Measurements from ENCODE around the gene MSMP. TPM values are rescaled to one million over a fixed set of nuclear protein-coding genes. Genes with fewer than 3 reads are reported as not detected.

The MSMP gene
- total and polyA plus RNA-seq, 9 of the 15 experiments (the other 6 are each of a cell fraction or from before 2014, with no cell fraction given): 0.60 TPM; not detected in 8

GRCh38 chr9:35756275-35757225 is 2.5 kb upstream of the MSMP start (continued):
- TF ChIP-seq XRCC5 (IDR thresholded peaks at IDR 0.05; ENCODE audit: low read depth, low read length) (0 out of 2 replicates have a peak, but pooled peaks have one; percentile 53), ZBTB5 (IDR thresholded peaks at IDR 0.05) (no peak), BMI1 (IDR thresholded peaks at IDR 0.05; ENCODE audit: low read length) (no peak), CBX3 (IDR thresholded peaks at IDR 0.05; ENCODE audit: borderline replicate concordance in 1 of 2, low read length in 2 of 2) (no peak), ZBED1 (IDR thresholded peaks at IDR 0.05) (no peak), MYC (IDR thresholded peaks at IDR 0.05; ENCODE audit: low read depth, low read length) (peak; percentile 31; the same call in 1 of the 2 replicates), MYC (CRISPR knock-in tag; IDR thresholded peaks at IDR 0.05; ENCODE audit: borderline replicate concordance, low read depth) (no peak), ZEB2 (IDR thresholded peaks at IDR 0.05) (no peak), CHD4 (IDR thresholded peaks at IDR 0.05; ENCODE audit: insufficient read depth, insufficient replicate concordance, low read depth, low read length, poor library complexity, severe bottlenecking) (no peak), JUNB (CRISPR knock-in tag; conservative IDR thresholded peaks at IDR 0.05) (no peak), BACH1 (tag; IDR thresholded peaks at IDR 0.05) (no peak), CC2D1A (IDR thresholded peaks at IDR 0.05) (0 out of 2 replicates have a peak, but pooled peaks have one; percentile 36), ETS2 (tag; IDR thresholded peaks at IDR 0.05; ENCODE audit: borderline replicate concordance, poor library complexity, severe bottlenecking) (no peak), CTCFL (IDR thresholded peaks at IDR 0.05; ENCODE audit: borderline replicate concordance, insufficient read depth, low read depth, low read length, poor library complexity, severe bottlenecking) (peak; percentile 50), YBX1 (IDR thresholded peaks at IDR 0.05) (no peak), DIDO1 (tag; IDR thresholded peaks at IDR 0.05; ENCODE audit: low read depth) (no peak), PHTF2 (CRISPR knock-in tag; IDR thresholded peaks at IDR 0.05) (no peak), ZBTB34 (CRISPR knock-in tag; IDR thresholded peaks at IDR 0.05) (no peak), TARDBP (IDR thresholded peaks at IDR 0.05) (no peak), PHF21A (IDR thresholded peaks at IDR 0.05; ENCODE audit: borderline replicate concordance, low read depth) (no peak)
- TF ChIP-seq, protein P1, sequence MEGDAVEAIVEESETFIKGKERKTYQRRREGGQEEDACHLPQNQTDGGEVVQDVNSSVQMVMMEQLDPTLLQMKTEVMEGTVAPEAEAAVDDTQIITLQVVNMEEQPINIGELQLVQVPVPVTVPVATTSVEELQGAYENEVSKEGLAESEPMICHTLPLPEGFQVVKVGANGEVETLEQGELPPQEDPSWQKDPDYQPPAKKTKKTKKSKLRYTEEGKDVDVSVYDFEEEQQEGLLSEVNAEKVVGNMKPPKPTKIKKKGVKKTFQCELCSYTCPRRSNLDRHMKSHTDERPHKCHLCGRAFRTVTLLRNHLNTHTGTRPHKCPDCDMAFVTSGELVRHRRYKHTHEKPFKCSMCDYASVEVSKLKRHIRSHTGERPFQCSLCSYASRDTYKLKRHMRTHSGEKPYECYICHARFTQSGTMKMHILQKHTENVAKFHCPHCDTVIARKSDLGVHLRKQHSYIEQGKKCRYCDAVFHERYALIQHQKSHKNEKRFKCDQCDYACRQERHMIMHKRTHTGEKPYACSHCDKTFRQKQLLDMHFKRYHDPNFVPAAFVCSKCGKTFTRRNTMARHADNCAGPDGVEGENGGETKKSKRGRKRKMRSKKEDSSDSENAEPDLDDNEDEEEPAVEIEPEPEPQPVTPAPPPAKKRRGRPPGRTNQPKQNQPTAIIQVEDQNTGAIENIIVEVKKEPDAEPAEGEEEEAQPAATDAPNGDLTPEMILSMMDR (IDR thresholded peaks at IDR 0.05 in 2 of 3, conservative IDR thresholded peaks at IDR 0.05 in 1 of 3; ENCODE audit: insufficient read depth in 2 of 3, low read depth in 1 of 3, low read length in 3 of 3): peak; percentile 68 to 79 (median 74)

All from K562 (cell line).